SK-N-DZ (cell line): ENCODE measurements around the gene DNAJB5. TPM values are rescaled to one million over a fixed set of nuclear protein-coding genes. Genes with fewer than 3 reads are reported as not detected.
A peak's percentile ranks its signal among the peaks of the same experiment; 100 is the strongest.
"Not testable (repeated sequence)": the region's sequence is repeated elsewhere in the genome, so short reads cannot be mapped to it uniquely, and the experiment has no call there.

Experiments
- DNase-seq: peaks from one replicate; pipeline ENCODE4 v3.0.0-alpha.2; 2015; ENCODE audit warnings: low spot score
- polyA plus RNA-seq, 2 experiments: library from polyadenylated mRNA; depleted of rRNA; stranded (reverse); fragments of >200 nt; gene quantifications; 2 replicates each; pipeline ENCODE4 v1.2.3, GENCODE V29; 2014

DNAJB5 gene
- 20.8 and 20.9 TPM in 2 replicates for polyA plus RNA-seq (2014; cell fraction: cytosol; rRNA removed)
- polyA plus RNA-seq (2014; cell fraction: nucleus; rRNA removed) = 10.5 and 15.5 TPM in 2 replicates

DNA sequence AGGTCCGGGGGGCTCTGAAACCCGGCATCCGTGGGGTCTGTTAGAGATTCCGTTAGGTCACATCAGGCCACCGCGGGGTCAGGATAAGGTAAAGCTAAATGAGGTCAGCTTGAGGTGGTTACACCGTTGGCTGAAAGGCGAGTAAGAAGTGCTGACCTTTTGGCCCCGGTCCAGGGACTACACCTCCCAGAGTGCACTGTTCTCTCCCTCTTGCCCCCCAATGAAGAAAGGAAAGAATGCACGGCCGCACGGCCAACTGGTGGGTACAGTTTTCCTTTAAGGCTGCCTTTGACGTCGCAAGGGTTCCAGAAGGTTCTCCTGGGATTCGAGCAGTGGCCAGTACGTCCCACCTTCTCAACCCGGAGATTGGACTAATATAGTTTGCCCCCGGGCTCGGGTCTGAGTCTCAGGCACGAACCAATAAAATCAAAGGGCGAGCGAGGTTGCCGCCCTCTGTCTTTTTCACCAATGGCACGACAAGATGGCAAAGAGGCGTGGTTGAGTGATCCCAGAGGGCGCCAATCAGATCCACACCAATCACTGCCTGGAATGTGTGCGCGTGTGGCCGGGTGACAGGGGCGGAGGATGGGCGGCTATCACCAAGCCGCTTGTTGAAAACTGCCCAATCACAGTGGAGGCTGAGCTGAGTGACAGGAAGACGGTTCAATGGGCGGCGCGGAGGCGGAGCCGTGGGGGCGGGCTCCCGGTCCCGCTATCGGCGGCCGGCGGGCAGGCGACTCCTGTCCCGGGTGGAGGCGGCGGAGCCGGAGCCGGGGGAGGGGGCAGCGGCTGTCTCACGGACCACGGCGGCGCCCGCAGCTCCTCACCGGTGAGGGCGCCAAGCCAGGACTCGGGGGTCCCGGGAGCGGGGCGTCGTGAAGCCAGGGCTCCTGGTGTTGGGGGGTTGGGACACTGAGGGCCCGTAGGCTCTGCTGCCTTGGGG, at the start of gene DNAJB5:
DNAJB5 (plus strand) TSS at position 743 of the 943 bp plus-strand sequence. CDS start 886 bp downstream, outside the sequence.
- peak; percentile 100 for DNase-seq

DNA sequence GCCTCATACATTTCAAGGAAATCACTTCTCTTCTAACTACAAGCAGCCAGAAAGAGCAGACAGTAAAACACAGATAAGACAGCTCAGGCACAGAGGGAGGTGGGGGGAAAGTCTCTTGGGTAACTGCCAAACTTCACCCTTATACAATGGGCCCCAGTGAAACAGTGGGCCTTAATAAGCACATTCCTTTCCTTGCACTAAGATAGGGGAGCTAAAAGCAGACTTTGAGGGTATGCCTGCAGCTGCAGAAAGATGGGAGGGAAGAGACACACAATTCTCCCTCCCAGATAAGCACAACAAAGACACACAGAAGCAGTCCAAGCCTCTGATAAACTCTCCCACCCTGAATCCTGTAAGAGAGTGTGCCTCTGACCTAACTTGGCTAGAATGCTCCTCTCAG, 49.6 kb upstream of the DNAJB5 start:
- not testable (repeated sequence) for DNase-seq

DNA sequence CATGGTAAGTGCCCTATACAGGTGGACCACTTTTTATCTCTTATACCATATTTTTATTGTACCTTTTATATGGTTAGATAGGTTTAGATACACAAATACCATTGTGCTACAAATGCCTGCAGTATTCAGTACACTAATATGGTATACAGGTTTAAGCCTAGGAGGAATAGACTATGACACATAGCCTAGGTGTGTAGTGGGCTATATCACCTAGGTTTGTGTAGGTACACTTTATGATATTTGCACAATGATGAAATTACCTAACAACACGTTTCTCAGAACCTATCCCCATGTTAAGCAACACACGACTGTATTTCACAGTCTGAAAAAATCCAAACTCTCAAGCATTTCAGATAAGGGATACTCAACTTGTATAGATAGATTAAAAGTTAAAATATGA, 41.1 kb upstream of the DNAJB5 start:
- no peak for DNase-seq

DNA sequence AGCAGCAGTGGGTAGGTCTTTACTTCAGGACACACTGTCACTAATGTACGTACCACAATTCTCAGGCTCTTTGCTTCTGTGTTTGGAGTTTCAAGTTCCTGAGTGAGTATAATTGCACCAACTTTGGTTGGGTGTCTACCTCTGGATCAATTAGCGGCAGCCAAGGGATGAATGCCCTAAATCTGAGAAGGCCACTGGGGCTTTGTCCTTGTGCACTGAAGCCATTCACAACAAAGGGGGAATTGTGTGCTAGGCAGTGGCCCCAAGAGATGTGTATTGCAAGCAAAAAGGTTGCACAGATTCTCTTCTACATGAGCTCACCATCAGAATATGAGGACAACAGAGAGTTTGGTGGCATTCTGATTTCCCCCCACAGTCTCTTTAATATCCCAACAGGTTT, 35.3 kb upstream of the DNAJB5 start:
- DNase-seq = no peak

DNA sequence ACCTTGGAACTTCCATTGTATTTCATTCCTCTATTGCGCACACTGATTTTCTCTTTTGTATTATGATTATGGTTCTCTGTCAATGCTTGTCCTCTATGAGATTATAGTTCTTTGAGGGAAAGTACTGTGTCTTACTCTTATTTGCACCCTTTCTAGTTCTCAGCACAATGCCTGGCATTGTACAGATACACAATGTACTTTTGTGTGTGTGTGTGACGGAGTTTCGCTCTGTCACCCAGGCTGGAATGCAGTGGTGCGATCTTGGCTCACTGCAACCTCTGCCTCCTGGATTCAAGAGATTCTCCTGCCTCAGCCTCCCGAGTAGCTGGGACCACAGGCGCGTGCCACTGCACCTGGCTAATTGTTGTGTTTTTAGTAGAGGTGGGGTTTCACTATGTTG, 33.5 kb upstream of the DNAJB5 start:
- DNase-seq = not testable (repeated sequence)

DNA sequence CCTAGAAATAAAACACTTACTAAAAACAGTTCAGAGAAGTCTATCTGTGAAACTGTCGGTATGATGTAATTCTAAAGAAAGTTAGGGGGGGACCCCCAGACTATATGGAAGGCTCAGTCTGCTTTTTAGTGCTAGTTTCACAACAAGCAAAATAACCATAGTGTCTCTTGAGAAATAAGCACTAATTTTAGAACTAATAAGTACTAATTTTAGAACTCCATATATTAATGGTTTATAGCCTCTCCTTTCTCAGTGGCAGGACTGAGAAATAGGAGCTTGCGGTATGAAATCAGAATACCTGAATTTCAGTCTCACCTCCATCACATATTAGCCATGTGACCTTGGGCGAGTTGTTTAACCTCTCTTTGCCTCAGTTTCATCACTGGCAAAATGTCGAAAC, 32.9 kb upstream of the DNAJB5 start:
- DNase-seq = no peak

DNA sequence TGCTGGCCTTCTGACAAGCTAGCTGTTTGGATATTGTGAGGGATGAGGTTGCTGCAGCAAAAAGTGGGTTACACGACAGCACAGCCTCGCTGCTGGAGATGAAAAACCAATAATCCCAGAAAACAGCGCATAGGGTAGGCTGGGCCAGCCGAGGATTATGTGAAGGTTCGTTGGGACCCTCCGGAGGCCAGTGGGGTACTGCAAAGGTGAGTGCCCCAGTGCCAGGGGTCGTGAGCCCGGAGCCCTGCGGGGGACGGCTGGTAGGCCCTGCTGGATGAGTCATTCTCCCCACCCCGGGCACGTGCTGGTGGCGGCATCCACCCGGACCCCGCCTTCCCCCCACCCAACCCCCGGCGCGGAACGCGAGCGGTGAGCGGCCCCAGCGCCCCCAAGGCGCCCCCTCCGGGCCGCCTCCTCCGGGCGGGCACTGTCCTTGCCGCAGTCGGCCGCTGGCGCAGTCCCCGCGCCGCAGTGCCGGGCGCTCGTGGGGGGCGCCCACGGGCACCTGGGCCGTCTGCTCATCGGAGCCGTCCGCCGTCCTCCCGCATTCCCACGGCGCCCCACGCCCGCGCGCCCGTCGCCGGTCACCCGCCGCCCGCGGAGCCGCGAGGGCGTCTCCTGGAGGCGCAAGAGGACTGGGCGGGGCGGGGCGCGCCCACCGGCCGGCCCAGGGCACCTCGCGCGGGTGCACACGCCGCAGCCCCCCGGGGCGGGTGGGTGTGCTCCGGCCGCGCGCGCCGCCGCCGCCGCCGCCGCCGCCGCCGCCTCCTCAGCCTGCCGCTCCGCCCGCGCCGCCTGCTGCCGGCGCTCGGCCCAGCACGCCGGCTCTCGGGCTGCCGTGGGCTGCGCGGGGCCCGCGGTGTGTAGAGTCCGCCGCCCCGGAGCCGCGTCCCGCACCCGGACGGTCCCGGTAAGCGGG, 31.8 kb upstream of the DNAJB5 start, which contains the start of gene PHF24:
PHF24 (plus strand) TSS at position 794 of the 919 bp plus-strand sequence. CDS start 13,014 bp downstream, outside the sequence.
- DNase-seq = no peak

DNA sequence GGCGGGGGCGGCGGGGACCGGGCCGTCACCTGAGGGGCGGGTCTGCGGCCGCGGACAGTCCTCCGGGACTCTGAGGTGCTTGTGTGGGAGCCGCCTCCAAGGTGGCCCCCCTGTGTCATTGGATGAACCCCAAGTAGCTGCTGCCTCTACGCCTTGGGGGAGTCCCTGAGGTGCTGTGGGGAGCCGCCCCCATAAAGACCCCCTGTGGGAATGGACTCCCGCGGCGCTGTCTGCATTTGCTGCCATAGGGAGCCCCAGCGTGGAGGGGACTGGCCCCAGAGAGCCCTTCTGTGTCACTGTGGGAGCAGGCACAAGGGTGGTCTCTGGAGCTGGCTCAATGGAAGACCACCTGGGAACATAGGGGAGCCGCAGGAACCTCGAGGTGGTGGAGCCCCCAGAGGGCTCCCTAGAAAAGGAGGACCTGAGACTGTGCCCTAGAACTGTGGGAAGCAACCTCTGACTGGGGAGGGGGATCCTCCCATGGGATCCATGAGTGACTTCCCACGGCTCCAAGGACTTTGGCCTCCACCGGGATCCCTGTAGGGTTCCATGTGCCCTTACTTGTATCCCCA, 31.0 kb upstream of the DNAJB5 start:
- no peak for DNase-seq

DNA sequence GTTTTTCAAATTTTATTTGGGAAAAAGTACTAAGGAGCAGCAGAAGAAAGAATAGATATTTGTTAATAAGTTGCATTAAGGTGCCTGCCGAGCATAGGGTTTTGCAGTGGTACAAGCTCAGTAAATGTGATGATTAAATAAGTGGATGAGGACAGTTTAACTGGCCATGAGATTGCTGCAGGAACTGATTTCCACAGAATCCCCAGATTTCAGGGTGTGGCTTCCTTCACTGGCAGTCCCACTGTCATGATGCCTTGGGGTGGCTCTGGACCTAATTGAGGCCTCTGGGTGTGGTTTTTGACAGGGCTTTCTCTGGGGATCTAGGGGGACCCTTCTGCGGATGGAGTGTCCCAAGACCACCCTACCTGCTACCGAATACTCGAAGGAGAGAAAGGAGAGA, 30.1 kb upstream of the DNAJB5 start:
- no peak for DNase-seq

DNA sequence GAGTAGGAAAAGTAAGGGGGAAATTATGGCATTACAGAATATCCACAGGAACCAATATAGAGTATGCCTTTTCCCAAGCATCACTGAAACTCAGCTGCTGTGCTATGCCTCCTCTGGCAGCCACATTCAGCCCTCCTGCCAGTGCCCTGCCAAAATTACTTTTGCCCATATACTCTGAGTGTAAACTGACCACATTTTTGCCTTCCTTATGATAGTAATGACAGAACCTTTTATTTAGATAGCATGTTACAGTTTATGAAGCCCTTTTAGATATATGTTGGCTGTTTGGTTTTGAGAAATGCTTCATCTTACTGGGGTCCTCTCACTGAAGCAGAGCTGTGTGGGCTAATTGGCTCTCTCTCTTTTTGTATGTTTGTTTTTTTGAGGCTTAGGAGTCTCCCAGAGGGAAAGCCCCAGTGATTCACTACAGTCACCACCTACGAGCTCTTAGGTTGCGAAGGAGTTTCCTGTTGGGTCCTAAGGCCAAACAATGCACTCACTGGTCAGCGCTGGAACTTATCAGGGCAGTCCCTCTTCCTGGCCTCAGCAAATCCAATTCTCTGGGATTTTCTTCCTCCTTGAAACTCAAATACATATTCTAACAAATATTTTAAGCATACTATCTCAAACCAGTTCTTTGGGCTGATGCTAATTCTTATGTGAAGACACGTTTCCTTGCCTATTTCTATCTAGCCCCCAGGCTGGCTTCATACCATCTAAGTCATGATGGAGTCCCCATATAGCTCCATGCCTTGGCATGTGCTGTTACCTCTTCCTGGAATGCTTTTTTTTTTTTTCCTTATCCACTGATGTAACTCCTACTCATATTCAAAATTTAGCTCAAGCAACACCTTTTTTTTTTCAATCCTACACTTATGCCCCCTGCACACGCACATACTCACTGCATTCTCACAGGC, 27.7 kb upstream of the DNAJB5 start:
- DNase-seq = no peak

DNA sequence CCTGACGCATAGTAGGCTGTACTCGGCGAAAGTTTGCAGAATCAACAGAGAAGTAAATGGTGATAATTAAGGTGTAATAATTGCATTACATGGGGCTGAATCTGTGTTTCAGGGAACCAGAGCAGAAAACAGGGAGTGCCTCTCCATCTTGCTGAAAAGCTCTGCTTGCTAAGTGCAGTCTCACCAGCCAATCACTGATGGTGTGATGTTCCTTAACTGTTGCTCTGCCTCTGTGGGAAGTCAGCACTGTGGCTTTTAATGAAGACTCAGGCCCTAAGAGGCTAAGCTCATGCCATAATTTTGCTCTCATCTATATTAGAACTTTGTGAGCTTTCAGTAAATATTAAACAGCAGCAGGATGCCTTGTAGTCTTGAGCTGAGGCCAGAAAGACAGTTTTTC, 27.0 kb upstream of the DNAJB5 start:
- no peak for DNase-seq

DNA sequence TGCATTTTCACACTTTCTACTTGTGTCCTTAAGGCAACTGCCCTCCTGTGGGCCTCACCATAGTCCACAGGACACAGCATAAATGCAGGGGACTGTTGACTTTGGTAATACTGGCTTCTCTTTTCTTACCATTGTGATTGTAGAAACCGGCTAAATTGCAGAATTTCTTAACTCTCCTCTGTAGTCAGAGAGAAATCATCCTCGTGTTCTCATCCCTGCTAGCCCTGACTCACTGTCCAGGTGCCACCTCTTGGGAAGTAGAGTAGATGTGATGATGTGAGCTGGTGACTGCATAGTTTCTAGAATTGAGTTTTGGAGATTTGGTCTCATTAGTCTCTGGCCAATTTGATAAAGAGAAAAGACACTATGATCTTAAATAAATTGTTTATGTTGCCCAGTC, 26.0 kb upstream of the DNAJB5 start:
- no peak for DNase-seq

DNA sequence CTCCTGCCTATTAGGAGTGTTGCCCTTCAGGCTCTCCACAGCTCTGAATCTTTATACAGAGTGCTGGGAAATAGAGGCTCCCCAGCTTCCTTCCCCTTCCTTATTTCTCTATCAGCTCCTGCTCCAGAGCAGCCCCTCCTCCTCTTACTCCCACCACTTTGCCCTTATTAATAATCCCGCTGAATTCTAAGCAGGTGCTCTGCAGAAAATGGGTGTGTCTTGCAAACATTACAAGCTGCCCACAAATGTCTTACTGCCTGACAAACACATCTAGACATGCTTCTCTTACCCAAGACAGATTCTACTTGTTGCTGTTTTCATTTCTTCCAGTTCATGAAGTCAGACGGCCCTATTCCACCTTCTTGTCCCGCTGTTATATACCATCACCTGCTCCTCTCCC, 25.1 kb upstream of the DNAJB5 start:
- DNase-seq = no peak

DNA sequence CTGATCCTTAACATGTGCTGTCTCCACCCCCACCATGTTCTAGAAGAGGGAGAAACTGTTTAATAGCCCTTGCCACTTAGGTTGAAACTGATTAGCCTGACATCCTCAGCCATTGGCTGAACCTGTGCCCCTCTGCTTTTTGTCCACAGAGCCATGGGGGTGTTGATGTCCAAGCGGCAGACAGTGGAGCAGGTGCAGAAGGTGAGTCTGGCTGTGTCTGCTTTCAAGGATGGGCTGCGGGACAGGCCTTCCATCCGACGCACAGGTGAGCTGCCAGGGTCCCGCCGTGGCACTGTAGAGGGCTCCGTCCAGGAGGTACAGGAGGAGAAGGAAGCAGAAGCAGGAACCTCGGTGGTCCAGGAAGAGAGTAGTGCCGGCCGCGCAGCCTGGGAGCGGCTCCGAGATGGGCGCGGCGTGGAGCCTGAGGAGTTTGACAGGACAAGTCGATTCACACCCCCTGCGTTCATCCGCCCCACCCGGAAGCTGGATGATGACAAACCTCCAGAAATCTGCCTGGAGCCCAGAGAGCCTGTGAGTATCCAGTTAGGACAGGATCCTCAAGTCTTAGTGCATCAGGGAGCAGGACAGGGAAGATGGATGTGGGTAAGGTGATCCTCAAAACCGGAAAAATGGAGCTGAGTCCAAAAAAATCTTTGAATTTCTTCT, 18.3 kb upstream of the DNAJB5 start:
- no peak for DNase-seq

DNA sequence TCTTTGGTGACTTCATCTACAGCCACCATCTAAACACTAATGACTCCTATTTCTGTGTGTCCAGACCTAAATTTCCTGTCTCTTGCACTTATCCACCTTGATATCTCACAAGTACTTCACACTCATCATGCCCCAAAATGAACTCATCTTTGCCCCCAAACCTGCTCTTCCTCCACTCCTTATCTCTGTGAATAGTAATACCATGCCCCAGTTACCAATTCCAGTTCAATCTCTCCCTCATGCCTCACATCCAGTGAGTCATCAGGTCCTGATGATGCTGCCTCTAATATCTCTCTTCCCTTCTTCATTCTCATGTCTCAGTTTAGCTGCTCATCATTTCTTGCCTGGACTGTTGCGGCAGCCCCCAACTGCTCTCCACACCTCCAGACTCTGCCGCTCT, 14.9 kb upstream of the DNAJB5 start:
- no peak for DNase-seq

DNA sequence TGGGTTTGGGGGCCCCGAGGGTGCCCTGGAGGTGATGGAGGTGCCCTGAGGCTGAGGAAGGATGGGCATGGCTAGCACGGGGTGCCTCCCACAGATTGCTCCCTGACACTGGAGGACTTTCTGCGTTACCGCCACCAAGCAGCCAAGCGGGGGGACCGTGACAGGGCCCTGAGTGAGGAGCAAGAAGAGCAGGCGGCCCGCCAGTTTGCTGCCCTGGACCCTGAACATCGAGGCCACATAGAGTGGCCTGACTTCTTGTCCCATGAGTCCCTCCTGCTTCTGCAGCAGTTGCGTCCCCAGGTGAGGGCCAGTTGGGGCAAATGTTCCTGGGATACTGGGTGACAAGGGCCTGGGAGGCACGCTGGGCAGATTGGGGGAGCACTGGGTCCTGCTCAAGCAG, 13.1 kb upstream of the DNAJB5 start:
- DNase-seq = no peak

DNA sequence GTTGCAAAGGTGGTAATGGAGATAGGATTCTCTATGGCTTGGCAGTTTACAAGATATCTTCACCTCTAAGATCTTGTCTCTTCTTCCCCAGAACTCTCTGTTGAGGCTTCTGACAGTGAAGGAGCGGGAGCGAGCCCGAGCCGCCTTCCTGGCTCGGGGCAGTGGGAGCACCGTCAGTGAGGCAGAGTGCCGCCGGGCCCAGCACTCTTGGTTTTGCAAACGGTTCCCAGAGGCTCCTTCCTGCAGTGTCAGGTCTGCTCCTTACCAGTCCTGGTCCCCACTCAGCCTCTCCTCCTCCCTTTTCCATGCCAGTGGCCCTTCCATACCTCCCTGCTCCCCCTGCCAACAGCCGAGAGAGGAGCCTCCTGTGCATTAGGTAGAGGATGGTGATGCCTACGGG, 12.6 kb upstream of the DNAJB5 start:
- DNase-seq = no peak

DNA sequence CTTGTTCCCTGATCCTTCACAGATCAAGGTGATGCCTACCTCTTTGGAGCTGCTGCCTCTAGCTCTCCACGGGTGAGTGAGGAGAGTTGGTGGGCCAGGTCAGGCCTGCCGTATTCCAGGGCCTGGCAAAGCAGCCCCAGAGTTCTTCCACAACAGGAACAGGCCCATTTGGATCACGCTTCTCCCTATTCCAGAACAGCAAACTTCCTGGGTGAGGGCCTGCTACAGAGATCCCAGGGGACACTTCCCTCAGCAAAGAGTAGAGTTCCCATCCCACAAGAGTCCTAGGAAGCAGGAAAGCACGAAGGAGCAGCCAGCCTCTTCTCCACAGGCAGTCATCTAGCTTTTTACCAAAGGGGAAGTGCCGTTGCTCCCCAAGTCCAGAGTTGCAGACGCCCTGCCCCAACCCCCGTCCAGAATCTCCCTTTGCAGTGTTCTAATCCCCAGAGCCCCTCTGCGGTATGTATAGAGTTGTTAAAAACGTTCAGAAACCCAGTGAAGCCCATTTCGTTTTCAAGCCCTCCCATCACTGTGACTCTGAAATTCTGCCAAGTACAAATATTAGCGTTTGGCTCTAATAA, 9.3 kb upstream of the DNAJB5 start:
- DNase-seq = no peak

DNA sequence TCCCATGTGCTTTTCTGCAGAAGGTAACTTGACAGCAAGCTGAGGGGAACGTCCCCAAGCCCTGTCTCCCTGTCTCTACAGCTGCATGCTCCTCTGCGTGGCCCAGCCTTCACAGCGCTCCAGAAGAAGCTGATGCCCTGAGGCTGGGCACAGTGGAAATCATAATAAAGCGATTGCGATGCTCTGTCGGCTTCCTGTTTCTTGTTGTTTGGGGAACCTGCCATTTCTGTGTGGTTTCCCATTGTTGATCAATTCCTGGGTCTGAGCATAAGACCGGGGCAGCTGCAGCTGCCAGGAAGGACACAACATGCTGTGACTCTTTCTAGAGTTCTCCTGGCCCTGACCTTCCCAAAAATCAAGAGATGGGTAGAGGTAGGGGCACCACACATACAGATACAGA, 7.2 kb upstream of the DNAJB5 start:
- DNase-seq = no peak

DNA sequence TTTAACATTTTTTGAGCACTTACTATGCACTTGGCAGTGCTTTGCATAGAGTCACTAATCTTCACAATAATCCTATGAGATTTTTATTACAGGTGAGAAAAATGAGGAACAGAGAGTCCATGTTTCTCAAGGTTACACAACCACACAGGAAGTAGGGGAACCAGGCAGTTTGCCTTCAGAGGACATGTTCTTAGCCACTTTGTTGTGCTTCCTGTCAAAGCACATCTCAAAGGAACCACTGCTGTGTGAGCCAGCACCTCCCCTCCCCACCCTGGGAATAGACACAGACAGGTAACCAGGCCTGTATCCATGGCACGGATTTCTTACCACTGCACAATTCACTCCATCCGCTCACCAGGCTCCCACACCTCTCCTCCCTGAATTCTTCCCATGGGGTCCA, 6.3 kb upstream of the DNAJB5 start:
- DNase-seq = no peak
